Fibroblast of lung (primary cell): ENCODE results near the gene OR6T1. TPM values are rescaled to one million over a fixed set of nuclear protein-coding genes. Genes with fewer than 3 reads are reported as not detected.

Source experiments
- DNase-seq, 2 donors: peaks; one replicate each; pipeline versions ENCODE4 v3.0.0 to v3.0.0-alpha.2; 2010; ENCODE audit warnings: low read depth in 2 of 2
- H2AFZ ChIP-seq: 2 replicates; pipeline ENCODE4 v1.5.1; 2012; ENCODE audit warnings: low read length, control low read depth, inconsistent platforms
- H3K27ac ChIP-seq: 2 replicates; pipeline ENCODE4 v1.5.1; 2011; ENCODE audit warnings: low read length, control low read depth; ENCODE audit not compliant: insufficient read depth
- H3K27me3 ChIP-seq: 2 replicates; pipeline ENCODE4 v1.5.1; 2011; ENCODE audit warnings: mild to moderate bottlenecking, low read length; ENCODE audit not compliant: control insufficient read depth, insufficient read depth
- H3K36me3 ChIP-seq: 2 replicates; pipeline ENCODE4 v1.5.1; 2011; ENCODE audit warnings: low read length; ENCODE audit not compliant: control insufficient read depth, insufficient read depth
- H3K4me1 ChIP-seq: 2 replicates; pipeline ENCODE4 v1.5.1; 2011; ENCODE audit warnings: low read length; ENCODE audit not compliant: control insufficient read depth, insufficient read depth; ENCODE audit errors: extremely low read depth
- H3K4me2 ChIP-seq: 2 replicates; pipeline ENCODE4 v1.5.1; 2011; ENCODE audit warnings: low read length, control low read depth; ENCODE audit not compliant: insufficient read depth; ENCODE audit errors: extremely low read depth
- H3K4me3 ChIP-seq, 4 experiments: fragments of 200-600 bp in 1 of 4; sonication (generic) in 1 of 4; replicated peaks in 1 of 4; 2 replicates each; pipeline ENCODE4 v1.5.1; 2011 to 2016; ENCODE audit warnings: low read length in 4 of 4, low read depth in 3 of 4, mild to moderate bottlenecking in 3 of 4, control low read depth in 2 of 4, inconsistent platforms in 1 of 4, mixed read lengths in 1 of 4; ENCODE audit not compliant: insufficient read depth in 1 of 4; ENCODE audit errors: control extremely low read depth in 1 of 4
- H3K79me2 ChIP-seq: 2 replicates; pipeline ENCODE4 v1.5.1; 2012; ENCODE audit warnings: mild to moderate bottlenecking, low read length, inconsistent platforms; ENCODE audit not compliant: control insufficient read depth, insufficient read depth
- H3K9ac ChIP-seq: 2 replicates; pipeline ENCODE4 v1.5.1; 2011; ENCODE audit warnings: mild to moderate bottlenecking, low read length, control low read depth; ENCODE audit not compliant: insufficient read depth
- H3K9me3 ChIP-seq: 2 replicates; pipeline ENCODE4 v1.5.1; 2012; ENCODE audit warnings: low read depth, low read length; ENCODE audit not compliant: control insufficient read depth, insufficient read depth
- H4K20me1 ChIP-seq: 2 replicates; pipeline ENCODE4 v1.5.1; 2011; ENCODE audit warnings: low read length; ENCODE audit not compliant: control insufficient read depth, insufficient read depth; ENCODE audit errors: extremely low read depth
- CTCF ChIP-seq, 2 donors: IDR thresholded peaks in 1 of 2; conservative IDR thresholded peaks in 1 of 2; 1 replicate in 1 of 2; 2 replicates in 1 of 2; pipeline ENCODE4 v1.5.1; 2011 to 2012; ENCODE audit warnings: low read length in 2 of 2, control low read depth in 1 of 2, inconsistent platforms in 1 of 2, low read depth in 1 of 2, mild to moderate bottlenecking in 1 of 2
- EZH2 ChIP-seq: IDR thresholded peaks from 2 replicates; pipeline ENCODE4 v1.5.1; 2012; ENCODE audit warnings: low read length, control low read depth, mild to moderate bottlenecking; ENCODE audit errors: missing control alignments
- polyA plus RNA-seq, 2 donors: library from polyadenylated mRNA; depleted of rRNA in 1 of 2; stranded (reverse) in 1 of 2; unstranded in 1 of 2; fragments of >200 nt; gene quantifications; 2 replicates each; pipeline ENCODE4 v1.2.1, GENCODE V29; 2011 to 2012; ENCODE audit warnings: missing spikeins in 1 of 2
- total RNA-seq: library from RNA; depleted of rRNA; stranded (reverse); fragments of >200 nt; gene quantifications from 2 replicates; pipeline ENCODE4 v1.2.1, GENCODE V29; 2014

Gene OR6T1
- total and polyA plus RNA-seq, 2 donors (not counting 1 experiment from before 2014, with no cell fraction given): not detected

GRCh38 chr11:123976770-123977560 lies 33.3 kb upstream of the OR6T1 start:
- Histone ChIP-seq H3K27me3 (no peaks in the 10 kb centered on the region), H3K27ac (no peak overlapping the region), H3K4me1 (no peaks in the 10 kb centered on the region), H3K79me2 (no peaks in the 10 kb centered on the region), H3K4me2 (no peak overlapping the region), H4K20me1 (no peaks in the 10 kb centered on the region), H3K9me3 (no peaks in the 10 kb centered on the region), H2AFZ (no peak overlapping the region), H3K36me3 (no peaks in the 10 kb centered on the region), H3K9ac (no peak overlapping the region), H3K4me3 (no peak overlapping the region)
- TF ChIP-seq EZH2 (no peak), CTCF (conservative IDR thresholded peaks at IDR 0.05 in 1 of 2, IDR thresholded peaks at IDR 0.05 in 1 of 2; ENCODE audit: low read depth in 1 of 2, low read length in 2 of 2) (no peak)
- DNase-seq: no peak

GRCh38 chr11:123973816-123974215 lies 30.2 kb upstream of the OR6T1 start:
- Histone ChIP-seq H3K4me2 (no peak overlapping the region), H3K27me3 (no peaks in the 10 kb centered on the region), H4K20me1 (no peaks in the 10 kb centered on the region), H3K4me1 (no peaks in the 10 kb centered on the region), H3K36me3 (no peaks in the 10 kb centered on the region), H2AFZ (no peak overlapping the region), H3K9me3 (no peaks in the 10 kb centered on the region), H3K27ac (no peak overlapping the region), H3K79me2 (no peaks in the 10 kb centered on the region), H3K4me3 (no peak overlapping the region), H3K9ac (no peak overlapping the region)
- peak; percentile 27 to 81 for DNase-seq
- TF ChIP-seq CTCF (conservative IDR thresholded peaks at IDR 0.05 in 1 of 2, IDR thresholded peaks at IDR 0.05 in 1 of 2; ENCODE audit: low read depth in 1 of 2, low read length in 2 of 2) (no peak), EZH2 (no peak)

GRCh38 chr11:123956752-123957151 lies 13.1 kb upstream of the OR6T1 start:
- H2AFZ ChIP-seq: no peak overlapping the region
- H4K20me1 ChIP-seq: no peaks in the 10 kb centered on the region
- H3K4me3 ChIP-seq: no peak overlapping the region
- no peaks in the 10 kb centered on the region for H3K79me2 ChIP-seq
- TF ChIP-seq EZH2 (no peak), CTCF (conservative IDR thresholded peaks at IDR 0.05 in 1 of 2, IDR thresholded peaks at IDR 0.05 in 1 of 2; ENCODE audit: low read depth in 1 of 2, low read length in 2 of 2) (no peak)
- no peaks in the 10 kb centered on the region for H3K27me3 ChIP-seq
- DNase-seq: no peak
- H3K4me1 ChIP-seq: no peaks in the 10 kb centered on the region
- no peaks in the 10 kb centered on the region for H3K36me3 ChIP-seq
- no peaks in the 10 kb centered on the region for H3K9me3 ChIP-seq
- no peak overlapping the region for H3K27ac ChIP-seq
- no peak overlapping the region for H3K4me2 ChIP-seq
- H3K9ac ChIP-seq: no peak overlapping the region
